Gastroesophageal sphincter (tissue), 2 donors: ENCODE results near the gene FYB1.

Experiments
- EP300 ChIP-seq: sonication (generic); formaldehyde crosslinking; IDR thresholded peaks from one replicate; pipeline ENCODE4 v1.6.1; 2017; ENCODE audit warnings: antibody characterized with exemption, mild to moderate bottlenecking
- POLR2AphosphoS5 ChIP-seq: sonication (generic); formaldehyde crosslinking; IDR thresholded peaks from one replicate; pipeline ENCODE4 v1.6.1; 2017; ENCODE audit warnings: antibody characterized with exemption

- no peak for TF ChIP-seq POLR2AphosphoS5
- TF ChIP-seq EP300, result no peak
Measured at GRCh38 chr5:39104221-39104620, 115.1 kb downstream of the FYB1 start.
